HEK293 (cell line): ENCODE data around the gene TACR2.

Experiments
- CTCF ChIA-PET: fragments of 350-600 bp; formaldehyde crosslinking; extraction: SDS; loops from one replicate; lab custom pipeline; 2021; ENCODE audit warnings: antibody characterized with exemption; lab: Yijun Ruan, JAX
- POLR2A ChIA-PET: fragments of 300-600 bp; formaldehyde crosslinking; extraction: SDS; loops from one replicate; lab custom pipeline; 2020; ENCODE audit warnings: antibody characterized with exemption, inconsistent platforms; lab: Yijun Ruan, JAX
- H3K27ac ChIP-seq: fragments of 200-500 bp; sonication (Bioruptor generic); 2 replicates; pipeline ENCODE4 v1.5.1; 2014; ENCODE audit warnings: low read depth, low read length, control low read depth, inconsistent platforms; ENCODE audit errors: extremely low read depth
- H3K36me3 ChIP-seq, 2 experiments: fragments of 200-500 bp in 1 of 2; sonication (Bioruptor generic) in 1 of 2; 1 replicate in 1 of 2; 2 replicates in 1 of 2; pipeline ENCODE4 v1.5.1; 2014 to 2017; ENCODE audit warnings: inconsistent platforms in 2 of 2, low read length in 2 of 2; ENCODE audit not compliant: control insufficient read depth in 2 of 2, insufficient read depth in 1 of 2
- H3K4me1 ChIP-seq: fragments of 200-500 bp; sonication (Bioruptor generic); 2 replicates; pipeline ENCODE4 v1.5.1; 2014; ENCODE audit warnings: mild to moderate bottlenecking, low read length, inconsistent platforms; ENCODE audit not compliant: control insufficient read depth, insufficient read depth
- H3K4me3 ChIP-seq: 2 replicates; pipeline ENCODE4 v1.5.1; 2011; ENCODE audit warnings: low read depth, mild to moderate bottlenecking, control low read depth, low read length, moderate library complexity
- H3K9me3 ChIP-seq: fragments of 200-500 bp; sonication (Bioruptor generic); 2 replicates; pipeline ENCODE4 v1.5.1; 2014; ENCODE audit warnings: low read depth, low read length, inconsistent platforms; ENCODE audit not compliant: control insufficient read depth, insufficient read depth
- BCL11A ChIP-seq: fragments of 450-650 bp; formaldehyde crosslinking; IDR thresholded peaks from 2 replicates; pipeline ENCODE4 v1.5.1; 2016; ENCODE audit warnings: low read depth, missing biosample characterization, missing genetic modification characterization
- BCL6B ChIP-seq: fragments of 450-650 bp; formaldehyde crosslinking; IDR thresholded peaks from 2 replicates; pipeline ENCODE4 v1.5.1; 2017; ENCODE audit warnings: missing biosample characterization, missing genetic modification characterization
- KLF7 ChIP-seq: fragments of 450-650 bp; formaldehyde crosslinking; IDR thresholded peaks from 2 replicates; pipeline ENCODE4 v1.5.1; 2016; ENCODE audit warnings: missing biosample characterization, missing genetic modification characterization, borderline replicate concordance
- KLF9 ChIP-seq: fragments of 450-650 bp; formaldehyde crosslinking; IDR thresholded peaks from 2 replicates; pipeline ENCODE4 v1.5.1; 2016; ENCODE audit warnings: missing biosample characterization, missing genetic modification characterization, low read depth
- PATZ1 ChIP-seq: fragments of 450-650 bp; formaldehyde crosslinking; IDR thresholded peaks from 2 replicates; pipeline ENCODE4 v1.5.1; 2016; ENCODE audit warnings: missing biosample characterization, missing genetic modification characterization
- WT1 ChIP-seq: fragments of 450-650 bp; formaldehyde crosslinking; IDR thresholded peaks from 2 replicates; pipeline ENCODE4 v1.5.1; 2016; ENCODE audit warnings: missing biosample characterization, missing genetic modification characterization
- ZBTB20 ChIP-seq: fragments of 450-650 bp; formaldehyde crosslinking; IDR thresholded peaks from 2 replicates; pipeline ENCODE4 v1.5.1; 2016; ENCODE audit warnings: missing biosample characterization, missing genetic modification characterization
- ZBTB26 ChIP-seq: fragments of 450-650 bp; formaldehyde crosslinking; optimal IDR thresholded peaks from 2 replicates; pipeline ENCODE3; 2016; ENCODE audit warnings: missing biosample characterization, mild to moderate bottlenecking, missing genetic modification characterization
- ZBTB44 ChIP-seq: fragments of 450-650 bp; IDR thresholded peaks from 2 replicates; pipeline ENCODE4 v1.5.1; 2018; ENCODE audit warnings: missing biosample characterization, mild to moderate bottlenecking, missing genetic modification characterization
- ZBTB48 ChIP-seq: fragments of 450-650 bp; formaldehyde crosslinking; IDR thresholded peaks from 2 replicates; pipeline ENCODE4 v1.5.1; 2016; ENCODE audit warnings: missing biosample characterization, missing genetic modification characterization
- ZBTB8A ChIP-seq: fragments of 450-650 bp; formaldehyde crosslinking; IDR thresholded peaks from 2 replicates; pipeline ENCODE4 v1.5.1; 2016; ENCODE audit warnings: missing biosample characterization, missing genetic modification characterization
- ZFHX2 ChIP-seq: fragments of 450-650 bp; formaldehyde crosslinking; conservative IDR thresholded peaks from 2 replicates; pipeline ENCODE4 v1.5.1; 2016; ENCODE audit warnings: missing biosample characterization, missing genetic modification characterization
- ZNF114 ChIP-seq: fragments of 450-650 bp; formaldehyde crosslinking; IDR thresholded peaks from 2 replicates; pipeline ENCODE4 v1.5.0; 2017; ENCODE audit warnings: missing biosample characterization, missing genetic modification characterization
- ZNF211 ChIP-seq: fragments of 450-650 bp; formaldehyde crosslinking; IDR thresholded peaks from 2 replicates; pipeline ENCODE4 v1.5.1; 2016; ENCODE audit warnings: low read depth, missing biosample characterization, missing genetic modification characterization
- ZNF292 ChIP-seq: fragments of 450-650 bp; formaldehyde crosslinking; IDR thresholded peaks from 2 replicates; pipeline ENCODE4 v1.5.1; 2016; ENCODE audit warnings: low read depth, missing biosample characterization, missing genetic modification characterization, borderline replicate concordance
- ZNF600 ChIP-seq: fragments of 450-650 bp; formaldehyde crosslinking; IDR thresholded peaks from 2 replicates; pipeline ENCODE4 v1.5.1; 2016; ENCODE audit warnings: missing biosample characterization, missing genetic modification characterization
- ZNF626 ChIP-seq: fragments of 450-650 bp; sonication (Bioruptor Pico); formaldehyde crosslinking; IDR thresholded peaks from 2 replicates; pipeline ENCODE4 v1.5.1; 2018; ENCODE audit warnings: missing biosample characterization, missing genetic modification characterization, inconsistent platforms
- ZNF777 ChIP-seq: fragments of 450-650 bp; formaldehyde crosslinking; IDR thresholded peaks from 2 replicates; pipeline ENCODE4 v1.5.1; 2017; ENCODE audit warnings: missing biosample characterization, missing genetic modification characterization, borderline replicate concordance
- ZNF843 ChIP-seq: fragments of 450-650 bp; formaldehyde crosslinking; IDR thresholded peaks from 2 replicates; pipeline ENCODE4 v1.5.1; 2016; ENCODE audit warnings: missing biosample characterization, missing genetic modification characterization
- TF ChIP-seq, protein P1 (sequence below): fragments of 450-650 bp; formaldehyde crosslinking; IDR thresholded peaks from 2 replicates; pipeline ENCODE4 v1.5.1; 2016; ENCODE audit warnings: missing biosample characterization, missing genetic modification characterization, borderline replicate concordance

TACR2 gene

GRCh38 chr10:69451784-69452251, 35.1 kb upstream of the TACR2 start:
- Histone ChIP-seq H3K4me3 (peak overlapping the region; percentile 52), H3K4me1 (peaks cover under 1% of the 10 kb centered on the region), H3K36me3 (peaks cover 0 to 4% of the 10 kb centered on the region in 2 experiments; a peak in 2 of 3 replicates), H3K27ac (no peak overlapping the region; the same call in 1 of the 2 replicates), H3K9me3 (no peaks in the 10 kb centered on the region)
- POLR2A ChIA-PET, result interaction anchor here (1.0 kb wide), 1 partner anchor 9 kb away, joined by 3 read pairs; no protein-coding TSS in a partner anchor
- CTCF ChIA-PET, result interaction anchor here (0.8 to 1.3 kb wide), 3 partner anchors 8 to 336 kb away, joined by 3 to 4 read pairs (median 3); no protein-coding TSS in a partner anchor
- no peak for TF ChIP-seq PATZ1 (tag by site-specific recombination)
- TF ChIP-seq KLF7 (tag by site-specific recombination), result 0 out of 2 replicates have a peak, but pooled peaks have one; percentile 37
- TF ChIP-seq ZNF600 (tag by site-specific recombination), result peak; percentile 9; the same call in 1 of the 2 replicates
- 0 out of 2 replicates have a peak, but pooled peaks have one; percentile 5 for TF ChIP-seq ZBTB20 (tag by site-specific recombination)
- TF ChIP-seq ZBTB48 (tag by site-specific recombination), result 0 out of 2 replicates have a peak, but pooled peaks have one; percentile 13
- TF ChIP-seq WT1 (tag by site-specific recombination), result no peak
- peak; percentile 80 for TF ChIP-seq ZBTB26 (tag by site-specific recombination)
- peak; percentile 49; the same call in 1 of the 2 replicates for TF ChIP-seq ZNF777 (tag by site-specific recombination)
- no peak for TF ChIP-seq ZNF114 (tag by site-specific recombination)
- peak; percentile 45; the same call in 1 of the 2 replicates for TF ChIP-seq KLF9 (tag by site-specific recombination)
- TF ChIP-seq ZBTB8A, result peak; percentile 32

DNA sequence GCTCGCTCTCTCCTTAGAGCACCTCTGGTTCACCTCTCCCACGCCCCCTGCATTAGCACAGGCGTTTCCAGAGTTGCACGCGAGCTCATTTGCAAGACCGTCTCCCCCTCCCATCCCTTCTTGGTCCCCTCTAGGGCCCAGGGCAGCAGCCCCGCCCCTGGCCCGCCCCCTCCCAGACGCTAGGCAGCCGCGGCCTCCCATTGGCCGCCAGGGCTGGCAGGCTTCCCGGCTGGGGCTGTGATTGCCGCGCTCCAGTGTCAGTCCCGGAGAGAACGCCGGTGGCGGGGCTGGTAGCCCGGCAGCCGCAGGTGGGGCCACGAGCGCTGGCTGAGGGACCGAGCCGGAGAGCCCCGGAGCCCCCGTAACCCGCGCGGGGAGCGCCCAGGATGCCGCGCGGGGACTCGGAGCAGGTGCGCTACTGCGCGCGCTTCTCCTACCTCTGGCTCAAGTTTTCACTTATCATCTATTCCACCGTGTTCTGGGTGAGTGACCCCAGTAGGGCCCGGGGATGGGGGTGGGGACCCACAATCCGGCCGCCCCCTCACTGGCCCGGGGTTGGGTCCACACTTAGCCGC, 34.6 kb upstream of the TACR2 start, which contains the start of gene TSPAN15:
Gene TSPAN15 (plus strand): TSS at position 257 of the 575 bp plus-strand sequence. CDS start 130 bp downstream, at position 387.
- ChIA-PET POLR2A (interaction anchor here (0.7 to 1.0 kb wide), 3 partner anchors 9 to 44 kb away, joined by 3 to 4 read pairs (median 3); no protein-coding TSS in a partner anchor), CTCF (interaction anchor here (0.8 to 1.7 kb wide), 5 partner anchors 9 to 336 kb away, joined by 3 to 5 read pairs (median 3); no protein-coding TSS in a partner anchor)
- Histone ChIP-seq H3K36me3 (no peaks in the 10 kb centered on the region; a peak in 1 of 3 replicates), H3K9me3 (no peaks in the 10 kb centered on the region), H3K4me1 (peaks cover 3% of the 10 kb centered on the region), H3K27ac (no peak within 1 kb of the TSS; the same call in 1 of the 2 replicates), H3K4me3 (peak within 1 kb of the TSS; percentile 52)
- TF ChIP-seq ZFHX2 (tag by site-specific recombination) (peak; percentile 55; the same call in 1 of the 2 replicates), BCL6B (no peak), ZBTB20 (tag by site-specific recombination) (peak; percentile 66; the same call in 1 of the 2 replicates), KLF7 (tag by site-specific recombination) (no peak), ZNF777 (tag by site-specific recombination) (no peak), ZNF626 (tag by site-specific recombination) (no peak), ZNF843 (tag by site-specific recombination) (peak; percentile 35; the same call in 1 of the 2 replicates), ZNF292 (tag by site-specific recombination) (no peak), ZBTB44 (tag by site-specific recombination) (no peak), BCL11A (tag by site-specific recombination) (no peak), ZNF211 (tag by site-specific recombination) (no peak)
- TF ChIP-seq, protein P1, sequence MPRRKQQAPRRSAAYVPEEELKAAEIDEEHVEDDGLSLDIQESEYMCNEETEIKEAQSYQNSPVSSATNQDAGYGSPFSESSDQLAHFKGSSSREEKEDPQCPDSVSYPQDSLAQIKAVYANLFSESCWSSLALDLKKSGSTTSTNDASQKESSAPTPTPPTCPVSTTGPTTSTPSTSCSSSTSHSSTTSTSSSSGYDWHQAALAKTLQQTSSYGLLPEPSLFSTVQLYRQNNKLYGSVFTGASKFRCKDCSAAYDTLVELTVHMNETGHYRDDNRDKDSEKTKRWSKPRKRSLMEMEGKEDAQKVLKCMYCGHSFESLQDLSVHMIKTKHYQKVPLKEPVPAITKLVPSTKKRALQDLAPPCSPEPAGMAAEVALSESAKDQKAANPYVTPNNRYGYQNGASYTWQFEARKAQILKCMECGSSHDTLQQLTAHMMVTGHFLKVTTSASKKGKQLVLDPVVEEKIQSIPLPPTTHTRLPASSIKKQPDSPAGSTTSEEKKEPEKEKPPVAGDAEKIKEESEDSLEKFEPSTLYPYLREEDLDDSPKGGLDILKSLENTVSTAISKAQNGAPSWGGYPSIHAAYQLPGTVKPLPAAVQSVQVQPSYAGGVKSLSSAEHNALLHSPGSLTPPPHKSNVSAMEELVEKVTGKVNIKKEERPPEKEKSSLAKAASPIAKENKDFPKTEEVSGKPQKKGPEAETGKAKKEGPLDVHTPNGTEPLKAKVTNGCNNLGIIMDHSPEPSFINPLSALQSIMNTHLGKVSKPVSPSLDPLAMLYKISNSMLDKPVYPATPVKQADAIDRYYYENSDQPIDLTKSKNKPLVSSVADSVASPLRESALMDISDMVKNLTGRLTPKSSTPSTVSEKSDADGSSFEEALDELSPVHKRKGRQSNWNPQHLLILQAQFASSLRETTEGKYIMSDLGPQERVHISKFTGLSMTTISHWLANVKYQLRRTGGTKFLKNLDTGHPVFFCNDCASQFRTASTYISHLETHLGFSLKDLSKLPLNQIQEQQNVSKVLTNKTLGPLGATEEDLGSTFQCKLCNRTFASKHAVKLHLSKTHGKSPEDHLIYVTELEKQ (tag by site-specific recombination), result no peak
